HUES6 (cell line): ENCODE results near the gene MPO.

Experiments
- H3K27ac ChIP-seq: 2 replicates; pipeline ENCODE4 v1.7.0; 2013; ENCODE audit warnings: low read depth, mild to moderate bottlenecking, low read length, inconsistent platforms
- H3K27me3 ChIP-seq: 2 replicates; pipeline ENCODE4 v1.6.1; 2013; ENCODE audit warnings: low read length; ENCODE audit not compliant: control insufficient read depth, insufficient read depth
- H3K36me3 ChIP-seq: 2 replicates; pipeline ENCODE4 v1.6.1; 2013; ENCODE audit warnings: low read length; ENCODE audit not compliant: control insufficient read depth, insufficient read depth
- H3K4me1 ChIP-seq: 2 replicates; pipeline ENCODE4 v1.6.1; 2013; ENCODE audit warnings: low read length; ENCODE audit not compliant: control insufficient read depth, insufficient read depth
- H3K4me3 ChIP-seq: 2 replicates; pipeline ENCODE4 v1.5.1; 2013; ENCODE audit warnings: low read depth, low read length
- H3K9ac ChIP-seq: one replicate; pipeline ENCODE4 v1.6.1; 2013; ENCODE audit warnings: mild to moderate bottlenecking, low read length
- H3K9me3 ChIP-seq: 2 replicates; pipeline ENCODE4 v1.6.1; 2013; ENCODE audit warnings: low read depth, low read length; ENCODE audit not compliant: control insufficient read depth, insufficient read depth

The MPO gene

GRCh38 chr17:58324409-58325288 lies 43.9 kb upstream of the MPO start:
- Histone ChIP-seq H3K4me1 (peaks cover 40% of the 10 kb centered on the region), H3K9me3 (no peaks in the 10 kb centered on the region), H3K27ac (no peak overlapping the region), H3K9ac (peak overlapping the region; percentile 76), H3K36me3 (no peaks in the 10 kb centered on the region), H3K27me3 (peaks cover 34% of the 10 kb centered on the region), H3K4me3 (peak overlapping the region; percentile 65)

GRCh38 chr17:58324056-58324408 lies 43.3 kb upstream of the MPO start:
- peak overlapping the region; percentile 65 for H3K4me3 ChIP-seq
- peaks cover 34% of the 10 kb centered on the region for H3K27me3 ChIP-seq
- no peaks in the 10 kb centered on the region for H3K36me3 ChIP-seq
- no peaks in the 10 kb centered on the region for H3K9me3 ChIP-seq
- H3K27ac ChIP-seq = no peak overlapping the region
- peak overlapping the region; percentile 54 for H3K9ac ChIP-seq
- peaks cover 38% of the 10 kb centered on the region for H3K4me1 ChIP-seq

- H3K27ac ChIP-seq = no peak overlapping the region
- H3K36me3 ChIP-seq = no peaks in the 10 kb centered on the region
- peak overlapping the region; percentile 54 for H3K9ac ChIP-seq
- H3K4me1 ChIP-seq = peaks cover 34% of the 10 kb centered on the region
- no peaks in the 10 kb centered on the region for H3K9me3 ChIP-seq
- peaks cover 34% of the 10 kb centered on the region for H3K27me3 ChIP-seq
- H3K4me3 ChIP-seq = peak overlapping the region; percentile 65
Observed at GRCh38 chr17:58323366-58324055, 42.8 kb upstream of the MPO start.

GRCh38 chr17:58322581-58323185 lies 41.9 kb upstream of the MPO start:
- Histone ChIP-seq H3K9ac (peak overlapping the region; percentile 17), H3K9me3 (no peaks in the 10 kb centered on the region), H3K36me3 (no peaks in the 10 kb centered on the region), H3K4me3 (no peak overlapping the region), H3K27me3 (peaks cover 30% of the 10 kb centered on the region), H3K4me1 (peaks cover 29% of the 10 kb centered on the region), H3K27ac (no peak overlapping the region)

- no peaks in the 10 kb centered on the region for H3K9me3 ChIP-seq
- peaks cover 31% of the 10 kb centered on the region for H3K4me1 ChIP-seq
- no peak overlapping the region for H3K9ac ChIP-seq
- no peak overlapping the region for H3K27ac ChIP-seq
- no peaks in the 10 kb centered on the region for H3K36me3 ChIP-seq
- H3K27me3 ChIP-seq = peaks cover 30% of the 10 kb centered on the region
- H3K4me3 ChIP-seq = no peak overlapping the region
Observed at GRCh38 chr17:58321571-58322525, 41.1 kb upstream of the MPO start.

- Histone ChIP-seq H3K27ac (no peak overlapping the region), H3K9ac (no peak overlapping the region), H3K36me3 (no peaks in the 10 kb centered on the region), H3K9me3 (no peaks in the 10 kb centered on the region), H3K27me3 (peaks cover 27% of the 10 kb centered on the region), H3K4me3 (no peak overlapping the region), H3K4me1 (peaks cover 27% of the 10 kb centered on the region)
Observed at GRCh38 chr17:58320570-58321323, 40.0 kb upstream of the MPO start.

GRCh38 chr17:58320163-58320558 lies 39.4 kb upstream of the MPO start:
- Histone ChIP-seq H3K4me3 (no peak overlapping the region), H3K4me1 (peaks cover 21% of the 10 kb centered on the region), H3K27me3 (peaks cover 25% of the 10 kb centered on the region), H3K36me3 (no peaks in the 10 kb centered on the region), H3K9me3 (no peaks in the 10 kb centered on the region), H3K27ac (no peak overlapping the region), H3K9ac (no peak overlapping the region)

GRCh38 chr17:58319173-58320162 lies 38.7 kb upstream of the MPO start:
- Histone ChIP-seq H3K36me3 (no peaks in the 10 kb centered on the region), H3K27ac (no peak overlapping the region), H3K27me3 (peaks cover 18% of the 10 kb centered on the region), H3K4me3 (no peak overlapping the region), H3K9ac (no peak overlapping the region), H3K9me3 (no peaks in the 10 kb centered on the region), H3K4me1 (peaks cover 17% of the 10 kb centered on the region; the same call in 1 of the 2 replicates)

- Histone ChIP-seq H3K27ac (no peak overlapping the region), H3K36me3 (no peaks in the 10 kb centered on the region), H3K27me3 (peaks cover 12% of the 10 kb centered on the region), H3K4me1 (peaks cover 11% of the 10 kb centered on the region; the same call in 1 of the 2 replicates), H3K9me3 (no peaks in the 10 kb centered on the region), H3K4me3 (no peak overlapping the region), H3K9ac (no peak overlapping the region)
Observed at GRCh38 chr17:58318627-58319172, 38.0 kb upstream of the MPO start.
